K562 (cell line): Measurements from ENCODE around the gene DSG2. TPM values are rescaled to one million over a fixed set of nuclear protein-coding genes. Genes with fewer than 3 reads are reported as not detected.

Source experiments
- CC2D1A ChIP-seq: fragments of 450-650 bp; IDR thresholded peaks from 2 replicates; pipeline ENCODE4 v1.6.1; 2017; ENCODE audit warnings: mild to moderate bottlenecking
- CEBPB ChIP-seq: fragments of 450-650 bp; IDR thresholded peaks from 2 replicates; pipeline ENCODE4 v1.6.1; 2016; ENCODE audit warnings: missing genetic modification characterization, missing compliant biosample characterization
- CXXC5 ChIP-seq: fragments of 250-450 bp; sonication (Bioruptor Pico); IDR thresholded peaks from 2 replicates; pipeline ENCODE4 v1.8.0; 2022; ENCODE audit warnings: inconsistent platforms, mild to moderate bottlenecking, moderate library complexity
- GABPA ChIP-seq: fragments of 200-800 bp; sonication (Bioruptor generic); conservative IDR thresholded peaks from 2 replicates; pipeline ENCODE4 v1.6.1; 2016; ENCODE audit warnings: low read depth, missing genetic modification characterization, missing compliant biosample characterization
- KDM5B ChIP-seq: fragments of 200-600 bp; sonication (generic); IDR thresholded peaks from 2 replicates; pipeline ENCODE4 v1.6.1; 2012; ENCODE audit warnings: low read depth, mild to moderate bottlenecking, moderate library complexity, low read length, control low read depth, inconsistent platforms; ENCODE audit not compliant: insufficient replicate concordance
- L3MBTL2 ChIP-seq: fragments of 450-650 bp; IDR thresholded peaks from 2 replicates; pipeline ENCODE4 v1.6.1; 2016; ENCODE audit warnings: mild to moderate bottlenecking, moderate library complexity
- SMARCA4 ChIP-seq: fragments of 450-650 bp; IDR thresholded peaks from 2 replicates; pipeline ENCODE4 v1.6.1; 2016
- polyA plus RNA-seq, 8 experiments: library from polyadenylated mRNA; depleted of rRNA in 4 of 8; stranded (reverse) in 5 of 8; unstranded in 3 of 8; fragments of >200 nt; fragmentation: Nextera tagmentation in 2 of 8; fragmentation: Illumina TruSeq in 1 of 8; extraction: Ambion mirVana in 2 of 8; extraction: Trizol in 1 of 8; gene quantifications; 2 replicates each; pipeline versions ENCODE4 v1.2.1 to v1.2.3, GENCODE V29; 2011 to 2014; ENCODE audit warnings: inconsistent platforms in 1 of 8, missing spikeins in 1 of 8
- total RNA-seq, 7 experiments: library from RNA; depleted of rRNA in 6 of 7; stranded (reverse); fragments of >200 nt in 6 of 7; fragmentation: Illumina TruSeq in 2 of 7; extraction: Trizol in 2 of 7; gene quantifications; 2 replicates each; pipeline versions ENCODE4 v1.2.1 to v1.2.3, GENCODE V29; 2011 to 2021; ENCODE audit warnings: low replicate concordance in 1 of 7
- TF ChIP-seq, protein P1 (sequence below): sonication (generic); formaldehyde crosslinking; IDR thresholded peaks from 2 replicates; pipeline ENCODE4 v1.8.0; 2023; ENCODE audit warnings: mild to moderate bottlenecking, missing genetic modification reagents
- TF ChIP-seq, protein P2 (sequence below): fragments of 450-650 bp; IDR thresholded peaks from 2 replicates; pipeline ENCODE4 v1.6.1; 2016; ENCODE audit warnings: mild to moderate bottlenecking, moderate library complexity
- TF ChIP-seq, protein P3 (sequence below): sonication (generic); formaldehyde crosslinking; IDR thresholded peaks from 2 replicates; pipeline ENCODE4 v1.8.1; 2023; ENCODE audit warnings: mild to moderate bottlenecking, missing genetic modification reagents, moderate library complexity

The DSG2 gene
- total and polyA plus RNA-seq, 9 of the 15 experiments (the other 6 are each of a cell fraction or from before 2014, with no cell fraction given) = 16.9 to 68.6 (median 41.3) TPM

DNA sequence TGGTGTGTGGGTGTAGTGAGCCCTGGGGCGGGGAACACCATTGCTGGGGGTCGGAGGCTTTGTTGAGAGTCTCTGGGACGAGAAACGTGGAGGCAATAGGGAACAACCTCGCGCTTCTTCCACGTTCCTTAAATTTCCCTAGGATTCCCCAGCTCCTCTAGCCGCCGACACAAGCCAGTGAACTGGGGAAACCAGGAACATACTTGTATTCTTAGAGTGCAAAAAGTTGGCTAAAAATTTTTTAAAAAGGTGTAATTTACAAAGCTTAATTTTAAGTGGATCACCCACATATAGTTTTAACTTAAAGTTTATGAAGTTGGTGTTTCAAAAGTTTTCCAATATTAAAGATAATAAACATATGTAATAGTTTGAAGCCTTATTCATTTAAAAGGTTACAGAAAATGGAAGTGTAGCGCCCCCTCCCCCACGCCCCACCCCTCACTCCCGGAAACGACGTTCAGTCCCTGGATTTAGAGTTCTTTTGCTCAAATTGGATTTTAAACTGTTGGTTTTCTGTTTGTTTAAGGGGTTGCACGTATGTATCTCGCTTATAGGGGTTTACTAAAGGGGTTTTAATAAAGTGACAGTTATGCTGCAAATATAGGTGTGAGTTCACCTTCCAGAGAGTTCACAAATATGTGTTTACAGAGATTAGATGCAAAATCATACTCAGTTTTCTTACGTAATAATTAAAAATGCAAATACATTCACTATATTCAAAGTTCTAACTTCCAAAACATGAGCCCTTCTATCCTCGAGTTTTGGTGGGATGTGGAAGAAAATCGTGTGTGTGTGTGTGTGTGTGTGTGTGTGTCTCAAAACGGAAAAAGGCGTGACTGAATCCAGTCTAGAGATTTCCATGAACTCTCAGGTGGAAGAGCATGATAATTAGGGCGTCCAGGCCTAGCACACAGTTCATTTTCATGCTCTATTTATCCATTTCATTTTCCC, 872 bp downstream of the DSG2 start (continued):
- TF ChIP-seq CC2D1A = no peak
- TF ChIP-seq KDM5B = peak; percentile 0
- peak; percentile 65 for TF ChIP-seq L3MBTL2
- 0 out of 2 replicates have a peak, but pooled peaks have one; percentile 20 for TF ChIP-seq CXXC5 (CRISPR knock-in tag)
- TF ChIP-seq, protein P1, sequence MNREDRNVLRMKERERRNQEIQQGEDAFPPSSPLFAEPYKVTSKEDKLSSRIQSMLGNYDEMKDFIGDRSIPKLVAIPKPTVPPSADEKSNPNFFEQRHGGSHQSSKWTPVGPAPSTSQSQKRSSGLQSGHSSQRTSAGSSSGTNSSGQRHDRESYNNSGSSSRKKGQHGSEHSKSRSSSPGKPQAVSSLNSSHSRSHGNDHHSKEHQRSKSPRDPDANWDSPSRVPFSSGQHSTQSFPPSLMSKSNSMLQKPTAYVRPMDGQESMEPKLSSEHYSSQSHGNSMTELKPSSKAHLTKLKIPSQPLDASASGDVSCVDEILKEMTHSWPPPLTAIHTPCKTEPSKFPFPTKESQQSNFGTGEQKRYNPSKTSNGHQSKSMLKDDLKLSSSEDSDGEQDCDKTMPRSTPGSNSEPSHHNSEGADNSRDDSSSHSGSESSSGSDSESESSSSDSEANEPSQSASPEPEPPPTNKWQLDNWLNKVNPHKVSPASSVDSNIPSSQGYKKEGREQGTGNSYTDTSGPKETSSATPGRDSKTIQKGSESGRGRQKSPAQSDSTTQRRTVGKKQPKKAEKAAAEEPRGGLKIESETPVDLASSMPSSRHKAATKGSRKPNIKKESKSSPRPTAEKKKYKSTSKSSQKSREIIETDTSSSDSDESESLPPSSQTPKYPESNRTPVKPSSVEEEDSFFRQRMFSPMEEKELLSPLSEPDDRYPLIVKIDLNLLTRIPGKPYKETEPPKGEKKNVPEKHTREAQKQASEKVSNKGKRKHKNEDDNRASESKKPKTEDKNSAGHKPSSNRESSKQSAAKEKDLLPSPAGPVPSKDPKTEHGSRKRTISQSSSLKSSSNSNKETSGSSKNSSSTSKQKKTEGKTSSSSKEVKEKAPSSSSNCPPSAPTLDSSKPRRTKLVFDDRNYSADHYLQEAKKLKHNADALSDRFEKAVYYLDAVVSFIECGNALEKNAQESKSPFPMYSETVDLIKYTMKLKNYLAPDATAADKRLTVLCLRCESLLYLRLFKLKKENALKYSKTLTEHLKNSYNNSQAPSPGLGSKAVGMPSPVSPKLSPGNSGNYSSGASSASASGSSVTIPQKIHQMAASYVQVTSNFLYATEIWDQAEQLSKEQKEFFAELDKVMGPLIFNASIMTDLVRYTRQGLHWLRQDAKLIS (CRISPR knock-in tag) = no peak
- 0 out of 2 replicates have a peak, but pooled peaks have one; percentile 12 for TF ChIP-seq SMARCA4
- TF ChIP-seq, protein P2, sequence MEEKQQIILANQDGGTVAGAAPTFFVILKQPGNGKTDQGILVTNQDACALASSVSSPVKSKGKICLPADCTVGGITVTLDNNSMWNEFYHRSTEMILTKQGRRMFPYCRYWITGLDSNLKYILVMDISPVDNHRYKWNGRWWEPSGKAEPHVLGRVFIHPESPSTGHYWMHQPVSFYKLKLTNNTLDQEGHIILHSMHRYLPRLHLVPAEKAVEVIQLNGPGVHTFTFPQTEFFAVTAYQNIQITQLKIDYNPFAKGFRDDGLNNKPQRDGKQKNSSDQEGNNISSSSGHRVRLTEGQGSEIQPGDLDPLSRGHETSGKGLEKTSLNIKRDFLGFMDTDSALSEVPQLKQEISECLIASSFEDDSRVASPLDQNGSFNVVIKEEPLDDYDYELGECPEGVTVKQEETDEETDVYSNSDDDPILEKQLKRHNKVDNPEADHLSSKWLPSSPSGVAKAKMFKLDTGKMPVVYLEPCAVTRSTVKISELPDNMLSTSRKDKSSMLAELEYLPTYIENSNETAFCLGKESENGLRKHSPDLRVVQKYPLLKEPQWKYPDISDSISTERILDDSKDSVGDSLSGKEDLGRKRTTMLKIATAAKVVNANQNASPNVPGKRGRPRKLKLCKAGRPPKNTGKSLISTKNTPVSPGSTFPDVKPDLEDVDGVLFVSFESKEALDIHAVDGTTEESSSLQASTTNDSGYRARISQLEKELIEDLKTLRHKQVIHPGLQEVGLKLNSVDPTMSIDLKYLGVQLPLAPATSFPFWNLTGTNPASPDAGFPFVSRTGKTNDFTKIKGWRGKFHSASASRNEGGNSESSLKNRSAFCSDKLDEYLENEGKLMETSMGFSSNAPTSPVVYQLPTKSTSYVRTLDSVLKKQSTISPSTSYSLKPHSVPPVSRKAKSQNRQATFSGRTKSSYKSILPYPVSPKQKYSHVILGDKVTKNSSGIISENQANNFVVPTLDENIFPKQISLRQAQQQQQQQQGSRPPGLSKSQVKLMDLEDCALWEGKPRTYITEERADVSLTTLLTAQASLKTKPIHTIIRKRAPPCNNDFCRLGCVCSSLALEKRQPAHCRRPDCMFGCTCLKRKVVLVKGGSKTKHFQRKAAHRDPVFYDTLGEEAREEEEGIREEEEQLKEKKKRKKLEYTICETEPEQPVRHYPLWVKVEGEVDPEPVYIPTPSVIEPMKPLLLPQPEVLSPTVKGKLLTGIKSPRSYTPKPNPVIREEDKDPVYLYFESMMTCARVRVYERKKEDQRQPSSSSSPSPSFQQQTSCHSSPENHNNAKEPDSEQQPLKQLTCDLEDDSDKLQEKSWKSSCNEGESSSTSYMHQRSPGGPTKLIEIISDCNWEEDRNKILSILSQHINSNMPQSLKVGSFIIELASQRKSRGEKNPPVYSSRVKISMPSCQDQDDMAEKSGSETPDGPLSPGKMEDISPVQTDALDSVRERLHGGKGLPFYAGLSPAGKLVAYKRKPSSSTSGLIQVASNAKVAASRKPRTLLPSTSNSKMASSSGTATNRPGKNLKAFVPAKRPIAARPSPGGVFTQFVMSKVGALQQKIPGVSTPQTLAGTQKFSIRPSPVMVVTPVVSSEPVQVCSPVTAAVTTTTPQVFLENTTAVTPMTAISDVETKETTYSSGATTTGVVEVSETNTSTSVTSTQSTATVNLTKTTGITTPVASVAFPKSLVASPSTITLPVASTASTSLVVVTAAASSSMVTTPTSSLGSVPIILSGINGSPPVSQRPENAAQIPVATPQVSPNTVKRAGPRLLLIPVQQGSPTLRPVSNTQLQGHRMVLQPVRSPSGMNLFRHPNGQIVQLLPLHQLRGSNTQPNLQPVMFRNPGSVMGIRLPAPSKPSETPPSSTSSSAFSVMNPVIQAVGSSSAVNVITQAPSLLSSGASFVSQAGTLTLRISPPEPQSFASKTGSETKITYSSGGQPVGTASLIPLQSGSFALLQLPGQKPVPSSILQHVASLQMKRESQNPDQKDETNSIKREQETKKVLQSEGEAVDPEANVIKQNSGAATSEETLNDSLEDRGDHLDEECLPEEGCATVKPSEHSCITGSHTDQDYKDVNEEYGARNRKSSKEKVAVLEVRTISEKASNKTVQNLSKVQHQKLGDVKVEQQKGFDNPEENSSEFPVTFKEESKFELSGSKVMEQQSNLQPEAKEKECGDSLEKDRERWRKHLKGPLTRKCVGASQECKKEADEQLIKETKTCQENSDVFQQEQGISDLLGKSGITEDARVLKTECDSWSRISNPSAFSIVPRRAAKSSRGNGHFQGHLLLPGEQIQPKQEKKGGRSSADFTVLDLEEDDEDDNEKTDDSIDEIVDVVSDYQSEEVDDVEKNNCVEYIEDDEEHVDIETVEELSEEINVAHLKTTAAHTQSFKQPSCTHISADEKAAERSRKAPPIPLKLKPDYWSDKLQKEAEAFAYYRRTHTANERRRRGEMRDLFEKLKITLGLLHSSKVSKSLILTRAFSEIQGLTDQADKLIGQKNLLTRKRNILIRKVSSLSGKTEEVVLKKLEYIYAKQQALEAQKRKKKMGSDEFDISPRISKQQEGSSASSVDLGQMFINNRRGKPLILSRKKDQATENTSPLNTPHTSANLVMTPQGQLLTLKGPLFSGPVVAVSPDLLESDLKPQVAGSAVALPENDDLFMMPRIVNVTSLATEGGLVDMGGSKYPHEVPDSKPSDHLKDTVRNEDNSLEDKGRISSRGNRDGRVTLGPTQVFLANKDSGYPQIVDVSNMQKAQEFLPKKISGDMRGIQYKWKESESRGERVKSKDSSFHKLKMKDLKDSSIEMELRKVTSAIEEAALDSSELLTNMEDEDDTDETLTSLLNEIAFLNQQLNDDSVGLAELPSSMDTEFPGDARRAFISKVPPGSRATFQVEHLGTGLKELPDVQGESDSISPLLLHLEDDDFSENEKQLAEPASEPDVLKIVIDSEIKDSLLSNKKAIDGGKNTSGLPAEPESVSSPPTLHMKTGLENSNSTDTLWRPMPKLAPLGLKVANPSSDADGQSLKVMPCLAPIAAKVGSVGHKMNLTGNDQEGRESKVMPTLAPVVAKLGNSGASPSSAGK = peak; percentile 68
- peak; percentile 58 for TF ChIP-seq CEBPB (tag)
- TF ChIP-seq, protein P3, sequence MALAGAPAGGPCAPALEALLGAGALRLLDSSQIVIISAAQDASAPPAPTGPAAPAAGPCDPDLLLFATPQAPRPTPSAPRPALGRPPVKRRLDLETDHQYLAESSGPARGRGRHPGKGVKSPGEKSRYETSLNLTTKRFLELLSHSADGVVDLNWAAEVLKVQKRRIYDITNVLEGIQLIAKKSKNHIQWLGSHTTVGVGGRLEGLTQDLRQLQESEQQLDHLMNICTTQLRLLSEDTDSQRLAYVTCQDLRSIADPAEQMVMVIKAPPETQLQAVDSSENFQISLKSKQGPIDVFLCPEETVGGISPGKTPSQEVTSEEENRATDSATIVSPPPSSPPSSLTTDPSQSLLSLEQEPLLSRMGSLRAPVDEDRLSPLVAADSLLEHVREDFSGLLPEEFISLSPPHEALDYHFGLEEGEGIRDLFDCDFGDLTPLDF (CRISPR knock-in tag) = no peak
- TF ChIP-seq GABPA = peak; percentile 69
